ENCODE measurements around the gene SUMF2.

- TF ChIP-seq CTCF (IDR thresholded peaks at IDR 0.05; ENCODE audit: poor library complexity, severe bottlenecking) (no peak), EP300 (conservative IDR thresholded peaks at IDR 0.05; ENCODE audit: poor library complexity, severe bottlenecking) (no peak), EZH2 (IDR thresholded peaks at IDR 0.05; ENCODE audit: borderline replicate concordance, insufficient read depth, low read length, poor library complexity, severe bottlenecking) (no peak), RAD21 (conservative IDR thresholded peaks at IDR 0.05) (no peak), MXI1 (conservative IDR thresholded peaks at IDR 0.05; ENCODE audit: poor library complexity, severe bottlenecking) (no peak), SMC3 (conservative IDR thresholded peaks at IDR 0.05; ENCODE audit: poor library complexity) (no peak), REST (IDR thresholded peaks at IDR 0.05; ENCODE audit: borderline replicate concordance) (no peak), POLR2AphosphoS5 (IDR thresholded peaks at IDR 0.05) (no peak)
These were observed 57.4 kb downstream of the SUMF2 start for GRCh38 chr7:56121440-56121839.

Measured in neural cell (in vitro differentiated cells).